GM10248 (cell line): Measurements from ENCODE around the gene CHD9.

Source experiments
- CTCF ChIA-PET: fragments of 300-600 bp; sonication (Branson Sonifier 250); formaldehyde crosslinking; extraction: SDS; loops from one replicate; lab custom pipeline; 2021; ENCODE audit warnings: antibody characterized with exemption; lab: Yijun Ruan, JAX
- POLR2A ChIA-PET: fragments of 350-650 bp; sonication (Branson Sonifier 250); formaldehyde crosslinking; extraction: SDS; loops from one replicate; lab custom pipeline; 2020; ENCODE audit warnings: antibody characterized with exemption; lab: Yijun Ruan, JAX
- DNase-seq: peaks from one replicate; pipeline ENCODE4 v3.0.0; 2012; ENCODE audit errors: extremely low spot score
- TF ChIP-seq, protein P1 (sequence below): IDR thresholded peaks from 2 replicates; pipeline ENCODE4 v1.5.1; 2012; ENCODE audit warnings: mild to moderate bottlenecking, low read depth; ENCODE audit errors: extremely low read depth, missing control alignments, control extremely low read depth

The CHD9 gene

DNA sequence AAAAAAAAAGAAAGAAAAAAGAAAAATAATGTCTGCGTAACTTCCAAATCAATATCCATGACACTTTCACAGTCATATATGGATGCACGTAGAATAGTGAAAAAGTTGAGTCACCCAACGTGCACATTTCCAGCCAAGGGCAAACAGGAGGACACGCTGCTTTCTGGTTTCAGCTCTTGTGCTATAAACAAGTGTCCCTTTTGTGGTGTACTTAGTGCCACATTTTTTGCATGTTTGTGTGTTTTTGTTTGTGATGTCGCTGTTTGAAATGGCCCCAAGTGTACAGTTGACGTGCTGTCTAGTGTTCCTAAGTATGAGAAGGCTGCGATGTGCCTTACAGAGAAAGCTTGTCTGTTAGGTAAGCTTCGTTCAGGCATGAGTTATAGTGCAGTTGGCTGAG lies 2.9 kb downstream of the CHD9 start:
- no peak for DNase-seq
- TF ChIP-seq, protein P1, sequence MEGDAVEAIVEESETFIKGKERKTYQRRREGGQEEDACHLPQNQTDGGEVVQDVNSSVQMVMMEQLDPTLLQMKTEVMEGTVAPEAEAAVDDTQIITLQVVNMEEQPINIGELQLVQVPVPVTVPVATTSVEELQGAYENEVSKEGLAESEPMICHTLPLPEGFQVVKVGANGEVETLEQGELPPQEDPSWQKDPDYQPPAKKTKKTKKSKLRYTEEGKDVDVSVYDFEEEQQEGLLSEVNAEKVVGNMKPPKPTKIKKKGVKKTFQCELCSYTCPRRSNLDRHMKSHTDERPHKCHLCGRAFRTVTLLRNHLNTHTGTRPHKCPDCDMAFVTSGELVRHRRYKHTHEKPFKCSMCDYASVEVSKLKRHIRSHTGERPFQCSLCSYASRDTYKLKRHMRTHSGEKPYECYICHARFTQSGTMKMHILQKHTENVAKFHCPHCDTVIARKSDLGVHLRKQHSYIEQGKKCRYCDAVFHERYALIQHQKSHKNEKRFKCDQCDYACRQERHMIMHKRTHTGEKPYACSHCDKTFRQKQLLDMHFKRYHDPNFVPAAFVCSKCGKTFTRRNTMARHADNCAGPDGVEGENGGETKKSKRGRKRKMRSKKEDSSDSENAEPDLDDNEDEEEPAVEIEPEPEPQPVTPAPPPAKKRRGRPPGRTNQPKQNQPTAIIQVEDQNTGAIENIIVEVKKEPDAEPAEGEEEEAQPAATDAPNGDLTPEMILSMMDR = no peak
- CTCF ChIA-PET = interaction anchor here (1.0 to 5.5 kb wide), 11 partner anchors 13 to 158 kb away, joined by 3 to 25 read pairs (median 4); no protein-coding TSS in a partner anchor
- POLR2A ChIA-PET = interaction anchor here (0.5 to 1.1 kb wide), 2 partner anchors 38 to 163 kb away, joined by 3 to 8 read pairs; no protein-coding TSS in a partner anchor

- POLR2A ChIA-PET = interaction anchor here (0.6 to 1.1 kb wide), 2 partner anchors 17 to 162 kb away, joined by 3 read pairs; no protein-coding TSS in a partner anchor
- CTCF ChIA-PET = interaction anchor here (1.0 to 5.5 kb wide), 11 partner anchors 14 to 157 kb away, joined by 3 to 25 read pairs (median 4); no protein-coding TSS in a partner anchor
- no peak for DNase-seq
- TF ChIP-seq, protein P1 = no peak
Observed at GRCh38 chr16:53058441-53058840, 3.6 kb downstream of the CHD9 start.

GRCh38 chr16:53058882-53059281 lies 4.1 kb downstream of the CHD9 start:
- ChIA-PET POLR2A (interaction anchor here (0.6 kb wide), 1 partner anchor 17 kb away, joined by 3 read pairs; no protein-coding TSS in a partner anchor), CTCF (interaction anchor here (1.1 to 5.5 kb wide), 7 partner anchors 14 to 157 kb away, joined by 3 to 25 read pairs (median 4); no protein-coding TSS in a partner anchor)
- DNase-seq = no peak
- TF ChIP-seq, protein P1 = no peak

DNA sequence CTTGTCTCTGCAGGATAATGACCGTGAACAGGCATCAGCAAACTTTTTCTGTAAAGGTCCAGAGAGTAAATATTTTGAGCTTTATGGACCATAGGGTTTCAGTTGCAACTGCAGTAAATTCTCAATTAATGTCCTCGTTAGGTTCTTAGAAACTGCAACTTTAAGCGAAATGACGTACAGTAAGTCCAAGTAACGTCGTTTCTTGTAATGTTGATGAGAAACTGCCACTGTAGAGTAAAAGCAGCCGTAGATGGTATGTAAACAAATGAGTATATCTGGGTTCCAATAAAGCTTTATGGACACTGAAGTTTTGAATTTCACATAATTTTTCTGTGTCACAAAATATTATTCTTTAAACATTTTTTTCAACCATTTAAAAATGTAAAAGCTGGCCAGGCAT lies 4.9 kb downstream of the CHD9 start:
- DNase-seq = no peak
- ChIA-PET CTCF (interaction anchor here (1.1 to 3.6 kb wide), 4 partner anchors 32 to 148 kb away, joined by 3 to 23 read pairs (median 6); no protein-coding TSS in a partner anchor), POLR2A (no interaction called here)
- TF ChIP-seq, protein P1 = no peak

DNA sequence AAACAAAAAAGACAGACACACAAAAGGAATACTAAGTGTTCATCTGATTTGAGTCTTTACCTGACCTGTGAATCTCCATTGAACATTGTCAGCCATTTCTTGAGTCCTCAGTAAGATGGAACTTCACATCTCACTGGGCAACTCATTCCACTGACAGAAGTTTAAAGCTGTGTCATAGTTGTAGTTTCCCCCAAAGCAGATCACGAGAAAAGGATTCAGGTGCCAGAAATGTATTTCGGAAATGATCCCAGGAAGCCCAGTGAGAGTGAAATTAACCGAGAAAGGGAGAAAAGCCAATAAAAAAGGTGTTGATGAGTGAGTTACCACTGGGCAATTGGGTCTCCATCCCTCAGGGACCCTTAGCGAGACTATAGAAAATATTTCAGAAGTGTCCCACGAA lies 6.5 kb downstream of the CHD9 start:
- DNase-seq = peak; percentile 35
- POLR2A ChIA-PET = no interaction called here
- CTCF ChIA-PET = interaction anchor here (0.7 to 2.0 kb wide), 5 partner anchors 19 to 222 kb away, joined by 3 to 5 read pairs (median 5); no protein-coding TSS in a partner anchor
- TF ChIP-seq, protein P1 = no peak

- DNase-seq = peak; percentile 78
- ChIA-PET POLR2A (interaction anchor here (0.5 kb wide), 1 partner anchor 110 kb away, joined by 3 read pairs; no protein-coding TSS in a partner anchor), CTCF (interaction anchor here (1.0 to 1.7 kb wide), 4 partner anchors 18 to 155 kb away, joined by 3 to 5 read pairs (median 3); no protein-coding TSS in a partner anchor)
- TF ChIP-seq, protein P1 = no peak
Observed at GRCh38 chr16:53061701-53062159, 6.9 kb downstream of the CHD9 start.
